HL-60/S4 (cell line): ENCODE measurements around the gene ZBTB9.

Source experiments
- in situ Hi-C: fragments of 300-500 bp; cut with MboI; formaldehyde crosslinking; loops from 2 replicates; pipeline ENCODE4 v1.14.3; 2022; ENCODE audit warnings: low sequenced_read_pairs

Gene ZBTB9

GRCh38 chr6:33432546-33432945, 21.8 kb upstream of the ZBTB9 start:
- in situ Hi-C loops = no loop called here

- in situ Hi-C loops = no loop called here
Measured at GRCh38 chr6:33433001-33433543, 21.3 kb upstream of the ZBTB9 start.

GRCh38 chr6:33433544-33434191, 20.7 kb upstream of the ZBTB9 start:
- in situ Hi-C loops = no loop called here

- in situ Hi-C loops = no loop called here
Measured at GRCh38 chr6:33434961-33435360, 19.4 kb upstream of the ZBTB9 start.

- in situ Hi-C loops = no loop called here
Measured at GRCh38 chr6:33437666-33438065, 16.7 kb upstream of the ZBTB9 start.

GRCh38 chr6:33438978-33439594, 15.3 kb upstream of the ZBTB9 start:
- in situ Hi-C loops = no loop called here

GRCh38 chr6:33439956-33440648, 14.3 kb upstream of the ZBTB9 start:
- in situ Hi-C loops = no loop called here

GRCh38 chr6:33440649-33441309, 13.6 kb upstream of the ZBTB9 start:
- in situ Hi-C loops = no loop called here

GRCh38 chr6:33441457-33441856, 12.9 kb upstream of the ZBTB9 start:
- in situ Hi-C loops = no loop called here

- in situ Hi-C loops = no loop called here
Measured at GRCh38 chr6:33442283-33442682, 12.1 kb upstream of the ZBTB9 start.

- in situ Hi-C loops = no loop called here
Measured at GRCh38 chr6:33443025-33443424, 11.4 kb upstream of the ZBTB9 start.

- in situ Hi-C loops = no loop called here
Measured at GRCh38 chr6:33443619-33444504, 10.5 kb upstream of the ZBTB9 start.

- in situ Hi-C loops = no loop called here
Measured at GRCh38 chr6:33445119-33445603, 9.2 kb upstream of the ZBTB9 start.

- in situ Hi-C loops = no loop called here
Measured at GRCh38 chr6:33446356-33446755, 8.0 kb upstream of the ZBTB9 start.

GRCh38 chr6:33450434-33450833, 3.9 kb upstream of the ZBTB9 start:
- in situ Hi-C loops = no loop called here

GRCh38 chr6:33451606-33452005, 2.8 kb upstream of the ZBTB9 start:
- in situ Hi-C loops = no loop called here

- in situ Hi-C loops = no loop called here
Measured at GRCh38 chr6:33452496-33452895, 1.9 kb upstream of the ZBTB9 start.

- in situ Hi-C loops = no loop called here
Measured at GRCh38 chr6:33453393-33454008, 875 bp upstream of the ZBTB9 start.

GRCh38 chr6:33455051-33455450, 675 bp downstream of the ZBTB9 start:
- in situ Hi-C loops = no loop called here

GRCh38 chr6:33456156-33456555, 1.8 kb downstream of the ZBTB9 start:
- in situ Hi-C loops = no loop called here
